Left hindlimb (tissue), 1 donor: ENCODE results near the gene KAT8.
"Not testable (repeated sequence)": the region's sequence is repeated elsewhere in the genome, so short reads cannot be mapped to it uniquely, and the experiment has no call there.

Source experiments
- DNase-seq: peaks from one replicate; pipeline ENCODE4 v3.0.0-alpha.2; 2018

KAT8 gene

DNA sequence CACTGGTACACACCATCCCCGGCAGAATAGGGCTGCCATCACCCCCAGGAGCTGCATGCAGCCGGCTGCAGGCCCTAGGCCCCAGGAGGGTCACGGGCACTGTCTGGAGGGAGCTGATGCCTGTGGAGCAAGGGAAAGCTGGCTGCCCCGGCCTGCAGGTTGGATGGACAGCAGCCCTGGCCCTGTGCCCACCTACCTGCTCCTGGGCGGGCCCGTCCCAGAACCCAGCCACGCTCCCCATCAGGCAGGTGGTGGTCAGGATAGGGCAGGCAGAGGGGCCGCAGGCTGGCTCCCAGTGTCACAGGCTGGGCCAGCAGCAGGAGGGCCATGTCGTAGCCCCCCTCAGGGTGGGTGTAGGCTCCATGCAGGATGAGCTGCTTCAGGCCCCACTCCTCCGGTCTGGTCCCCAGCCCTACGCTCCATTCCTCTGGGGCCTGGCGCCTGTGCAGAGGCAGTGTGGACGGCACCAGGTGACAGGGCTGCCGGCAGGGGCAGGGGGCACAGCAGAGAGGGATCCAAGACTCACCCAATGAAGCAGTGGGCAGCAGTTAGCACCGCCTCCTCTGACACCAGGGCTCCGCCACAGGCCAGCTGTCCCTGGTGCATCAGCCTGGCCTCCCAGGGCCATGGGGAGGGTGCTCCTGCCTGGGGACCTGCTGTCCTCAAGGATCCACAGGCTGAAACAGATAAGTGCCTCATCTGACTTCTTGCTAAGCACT is 32.7 kb upstream of the KAT8 start:
- DNase-seq: peak; percentile 41

DNA sequence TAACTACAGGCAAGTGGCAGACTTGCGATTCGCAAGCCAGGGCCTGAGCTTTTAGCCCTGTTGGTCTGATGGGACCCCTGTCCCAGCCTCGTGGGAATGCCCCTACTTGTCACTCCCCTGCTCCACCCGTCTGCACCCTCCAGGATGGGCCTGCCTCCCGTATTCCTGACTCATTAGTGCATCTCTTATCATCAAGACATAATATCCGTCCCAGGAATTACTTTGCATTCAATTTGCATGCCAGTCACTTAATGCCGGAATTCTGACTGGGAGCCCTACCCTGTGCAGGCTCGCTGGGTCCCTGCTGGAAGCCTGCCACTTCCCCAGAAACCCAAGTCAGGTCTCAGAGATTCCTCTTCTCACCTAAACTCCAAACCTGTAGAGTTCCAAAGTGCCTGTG is 32.1 kb upstream of the KAT8 start:
- DNase-seq: no peak

DNA sequence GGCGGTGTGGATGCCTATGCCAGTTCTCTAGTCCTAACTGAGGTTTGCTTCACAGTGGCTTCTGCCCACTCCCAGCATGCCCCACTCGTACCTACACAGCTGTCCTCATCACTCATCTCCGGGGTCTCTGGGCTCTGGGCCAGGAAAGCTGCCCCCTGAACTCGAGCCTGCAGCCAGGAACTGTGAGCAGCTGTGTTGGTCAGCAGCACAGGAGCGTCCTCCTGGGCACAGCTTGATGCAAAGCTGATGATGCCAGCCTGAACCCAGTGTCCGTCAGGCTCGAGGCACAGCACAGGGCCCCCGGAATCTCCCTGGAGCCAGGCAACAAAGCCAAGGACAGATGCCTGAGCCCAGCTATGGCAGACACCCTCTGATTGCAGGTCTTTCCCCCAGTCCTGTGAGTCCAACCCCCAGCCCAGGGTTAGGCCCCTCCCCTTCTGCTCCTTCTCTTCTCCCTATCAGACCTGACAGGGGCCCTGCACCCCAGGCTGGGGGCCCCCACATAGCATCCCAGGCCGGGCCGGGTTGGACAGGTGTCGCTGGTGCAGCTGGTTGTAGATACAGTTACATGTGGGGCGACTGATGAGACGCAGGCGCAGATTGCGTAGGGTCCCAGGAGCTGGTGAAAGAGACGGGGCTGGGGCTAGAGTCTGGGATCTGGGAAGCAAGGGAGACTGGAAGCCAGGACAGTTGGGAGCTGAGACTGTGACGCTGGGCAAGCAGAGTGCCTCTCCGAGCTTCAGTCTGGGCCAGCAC is 31.4 kb upstream of the KAT8 start:
- peak; percentile 70 for DNase-seq

DNA sequence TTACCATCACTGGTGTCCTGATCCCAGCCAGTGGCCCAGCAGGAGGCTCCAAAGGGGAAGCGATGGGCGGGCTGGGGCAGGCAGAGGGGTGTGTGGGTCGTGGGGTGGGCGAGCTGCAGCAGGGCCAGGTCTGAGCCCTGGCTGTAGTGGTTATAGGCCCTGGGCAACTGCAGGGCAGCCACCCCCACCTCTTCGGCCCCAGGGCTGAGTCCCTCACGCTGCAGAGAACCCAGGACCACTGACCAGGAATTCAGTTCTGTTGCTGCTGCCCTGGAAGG is 30.9 kb upstream of the KAT8 start:
- DNase-seq: no peak

DNA sequence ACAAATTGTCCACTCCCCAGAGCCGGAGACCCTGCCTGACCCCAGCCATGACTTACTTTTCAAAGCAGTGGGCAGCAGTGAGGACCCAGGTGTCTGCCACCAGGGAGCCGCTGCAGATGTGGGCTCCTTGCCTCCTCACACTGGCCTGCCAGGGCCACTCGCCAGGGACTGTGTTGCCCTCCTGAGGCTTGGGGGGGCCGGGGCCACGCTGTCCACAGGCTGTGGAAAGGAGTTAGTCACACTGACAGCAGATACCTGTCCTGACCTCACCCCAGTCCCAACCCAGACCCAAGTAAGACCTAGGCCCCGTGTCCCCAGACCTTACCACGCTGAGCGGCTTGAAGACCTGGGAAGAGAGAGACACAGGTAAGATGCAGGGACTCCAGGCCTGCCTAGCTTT is 30.0 kb upstream of the KAT8 start:
- no peak for DNase-seq

DNA sequence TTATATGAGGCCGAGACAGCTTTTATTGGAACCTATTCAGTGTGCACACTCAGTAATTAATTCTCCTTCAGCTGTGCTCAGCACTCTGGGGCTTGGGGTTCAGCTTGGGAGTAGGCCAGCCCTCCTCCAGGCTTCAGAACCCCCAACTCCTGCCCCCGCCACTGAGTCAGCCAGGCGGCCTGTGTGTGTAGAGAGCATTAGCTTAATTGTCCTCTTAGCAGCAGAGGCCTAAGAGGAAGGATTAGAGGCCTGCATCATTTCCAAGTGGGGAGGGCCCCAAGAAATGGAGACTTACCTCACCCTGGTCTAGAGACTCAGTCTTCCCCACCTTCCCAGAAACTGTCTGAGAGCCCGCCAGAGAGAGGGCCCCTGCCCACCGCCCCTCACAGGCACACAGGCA is 29.5 kb upstream of the KAT8 start:
- DNase-seq: no peak

DNA sequence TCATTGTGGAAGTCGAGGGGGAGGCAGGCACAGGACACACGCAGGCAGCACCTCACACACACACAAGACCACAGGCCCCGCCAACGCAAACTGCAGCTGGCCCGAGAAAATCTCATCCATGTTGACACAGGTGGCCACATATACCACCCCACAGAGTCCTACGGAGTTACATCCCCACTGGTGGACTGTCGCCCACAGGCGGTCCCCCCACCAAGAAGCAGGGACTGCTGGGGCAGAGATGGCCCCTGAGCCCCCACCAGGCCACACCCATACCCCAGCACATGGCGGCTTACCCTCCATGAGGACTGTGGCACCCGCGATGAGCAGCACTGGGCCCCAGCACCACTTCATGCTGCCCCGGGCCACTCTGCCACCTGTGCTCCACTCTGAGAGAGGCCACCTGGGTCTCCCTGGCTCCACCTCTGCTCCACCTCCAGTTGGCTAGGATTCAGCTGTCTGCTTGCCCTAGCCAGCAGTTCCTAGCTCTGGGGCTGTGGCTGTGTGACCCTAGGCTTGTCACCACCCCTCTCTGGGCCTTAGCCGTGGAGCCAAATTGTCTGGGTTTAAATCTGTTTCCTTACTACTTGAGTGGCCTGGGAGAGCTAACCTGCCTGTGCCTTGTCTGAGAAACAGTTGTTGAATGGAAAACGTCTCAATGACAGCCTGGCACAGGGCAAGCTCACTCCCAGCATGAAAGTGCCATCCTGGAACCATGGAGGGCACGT is 28.8 kb upstream of the KAT8 start, which contains the start of gene PRSS53:
PRSS53 (minus strand) TSS at position 485 of the 725 bp plus-strand sequence; CDS start at position 351, 134 bp downstream.
- peak; percentile 28 for DNase-seq

DNA sequence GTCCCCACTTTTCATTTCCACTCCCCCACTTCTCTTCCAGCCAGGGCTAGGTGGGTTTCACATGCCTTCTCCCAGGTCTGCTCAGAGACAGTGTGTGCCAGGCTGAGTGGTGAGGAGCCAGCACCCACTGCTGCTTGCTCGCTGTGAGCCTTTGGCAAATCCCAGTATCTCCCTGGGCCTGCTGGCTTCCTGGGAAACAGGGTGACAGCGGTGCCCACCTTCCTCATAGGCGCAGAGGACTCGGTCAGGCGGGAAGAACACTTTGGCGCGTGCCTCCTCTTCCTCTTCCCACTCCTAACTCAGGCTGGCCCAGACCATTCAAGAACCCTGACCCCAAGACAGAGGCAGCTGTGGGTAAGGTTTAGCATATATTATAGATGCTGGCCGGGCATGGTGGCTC is 28.3 kb upstream of the KAT8 start:
- no peak for DNase-seq

DNA sequence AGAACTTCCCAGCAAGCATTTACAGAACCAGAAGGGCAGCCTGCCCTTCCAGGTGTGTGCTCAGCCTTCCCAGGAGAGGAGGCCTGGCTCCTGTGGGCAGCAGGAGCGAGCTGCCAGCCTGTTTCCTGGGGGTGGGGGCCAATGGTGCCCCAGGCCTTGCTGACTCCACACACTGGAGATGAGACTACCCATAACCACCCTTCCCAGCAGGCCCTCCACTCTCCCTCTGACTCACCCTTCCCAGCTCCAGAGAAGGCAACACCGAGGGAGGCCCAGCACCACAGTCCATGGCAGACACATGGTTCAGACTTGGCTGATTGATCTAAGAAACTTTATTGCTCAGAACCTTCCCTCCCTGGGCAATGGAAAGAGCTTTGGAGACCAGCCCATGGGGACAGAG is 26.9 kb upstream of the KAT8 start:
- no peak for DNase-seq

DNA sequence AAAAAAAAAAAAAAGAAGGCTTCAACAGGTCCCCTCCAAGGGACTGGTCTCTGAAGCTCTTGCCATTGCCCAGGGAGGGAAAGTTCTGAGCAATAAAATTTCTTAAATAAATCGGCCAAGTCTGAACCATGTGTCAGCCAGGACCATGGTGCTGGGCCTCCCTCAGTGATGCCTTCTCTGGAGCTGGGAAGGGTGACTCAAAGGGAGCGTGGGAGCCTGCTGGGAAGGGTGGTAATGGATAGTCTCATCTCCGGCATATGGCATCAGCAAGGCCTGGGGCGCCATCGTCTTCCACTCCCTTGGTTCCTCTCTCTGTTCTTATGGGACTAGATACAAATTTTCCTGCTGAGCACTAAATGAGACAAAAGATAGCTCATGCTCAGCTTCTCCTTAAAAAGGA is 25.1 kb upstream of the KAT8 start:
- DNase-seq: no peak

DNA sequence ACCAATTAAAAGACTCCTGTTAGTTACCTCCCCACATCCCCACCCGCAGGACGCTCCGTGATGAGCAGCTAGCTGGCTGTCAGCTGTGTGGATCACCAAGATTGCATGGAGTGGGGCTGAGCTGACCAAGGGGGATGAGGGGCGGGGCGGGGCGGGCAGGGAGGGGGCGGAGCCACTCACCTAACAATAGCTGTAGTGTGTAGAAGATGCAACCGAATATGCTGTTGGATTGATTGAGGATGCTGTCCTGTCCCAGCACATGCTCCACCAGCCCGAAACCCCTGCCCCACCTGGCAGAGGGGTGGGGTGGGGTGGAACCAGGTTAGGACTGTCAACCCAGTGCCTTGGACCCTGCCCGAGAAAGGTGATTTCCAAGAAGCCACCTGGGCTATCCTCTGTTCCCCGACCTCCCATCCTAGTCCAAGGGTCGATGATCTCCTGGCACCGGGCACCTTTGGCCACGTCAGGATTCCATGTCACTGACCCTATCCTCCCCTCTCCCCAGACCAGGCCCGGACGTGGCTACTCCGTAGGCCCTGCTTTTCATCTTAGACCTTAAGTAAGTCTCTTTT is 24.2 kb upstream of the KAT8 start:
- DNase-seq: no peak

DNA sequence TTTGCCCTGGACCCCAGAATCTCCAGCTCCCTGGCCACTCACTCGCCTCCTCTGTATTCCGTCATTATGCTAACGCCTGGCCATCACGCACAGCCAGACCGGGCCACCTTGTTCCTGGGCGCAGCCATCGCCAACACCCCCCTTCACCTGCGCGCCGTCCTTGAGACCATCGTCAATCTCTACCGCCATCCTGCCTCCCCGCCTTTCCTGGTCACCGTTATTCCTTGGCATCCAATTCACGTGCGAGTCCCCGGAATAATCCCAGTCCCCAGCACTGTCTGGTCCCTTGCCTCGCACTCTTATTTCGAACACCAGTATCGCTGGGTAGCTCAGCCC is 23.4 kb upstream of the KAT8 start:
- DNase-seq: no peak

DNA sequence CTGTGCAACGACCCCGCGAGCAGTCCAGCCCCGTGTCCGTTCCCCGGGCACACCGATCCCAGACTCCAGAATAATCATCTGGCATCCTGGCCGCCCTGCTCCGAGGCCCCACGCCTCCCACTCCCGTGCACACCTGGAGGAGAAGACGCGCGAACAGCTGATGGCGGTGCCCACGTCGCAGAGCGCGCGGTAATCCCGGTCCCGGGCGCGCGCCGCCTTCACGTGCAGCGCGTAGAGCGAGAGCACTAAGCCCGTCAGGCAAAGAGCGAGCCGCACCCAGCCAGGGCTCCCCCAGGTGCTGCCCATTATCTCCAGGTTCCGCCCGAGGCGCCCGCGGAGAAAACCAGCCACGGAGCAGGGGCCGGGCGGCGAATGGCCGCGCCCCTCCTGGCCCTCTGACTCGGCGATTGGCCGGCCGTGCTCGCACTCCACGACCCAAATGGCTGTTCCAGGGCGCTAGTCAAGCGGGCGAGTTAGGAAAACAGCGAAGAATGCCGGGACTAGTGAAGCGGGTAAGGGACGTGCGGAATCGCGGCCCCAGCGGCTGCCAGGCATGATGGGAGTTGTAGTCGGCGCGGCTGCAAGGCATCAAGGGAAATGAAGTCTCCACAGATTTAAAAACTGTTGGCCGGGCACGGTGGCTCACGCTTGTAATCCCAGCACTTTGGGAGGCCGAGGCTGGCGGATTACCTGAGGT is 22.9 kb upstream of the KAT8 start, which contains the start of gene VKORC1:
VKORC1 (minus strand) TSS at position 374 of the 697 bp plus-strand sequence; CDS start at position 306, 68 bp downstream.
- peak; percentile 94 for DNase-seq

DNA sequence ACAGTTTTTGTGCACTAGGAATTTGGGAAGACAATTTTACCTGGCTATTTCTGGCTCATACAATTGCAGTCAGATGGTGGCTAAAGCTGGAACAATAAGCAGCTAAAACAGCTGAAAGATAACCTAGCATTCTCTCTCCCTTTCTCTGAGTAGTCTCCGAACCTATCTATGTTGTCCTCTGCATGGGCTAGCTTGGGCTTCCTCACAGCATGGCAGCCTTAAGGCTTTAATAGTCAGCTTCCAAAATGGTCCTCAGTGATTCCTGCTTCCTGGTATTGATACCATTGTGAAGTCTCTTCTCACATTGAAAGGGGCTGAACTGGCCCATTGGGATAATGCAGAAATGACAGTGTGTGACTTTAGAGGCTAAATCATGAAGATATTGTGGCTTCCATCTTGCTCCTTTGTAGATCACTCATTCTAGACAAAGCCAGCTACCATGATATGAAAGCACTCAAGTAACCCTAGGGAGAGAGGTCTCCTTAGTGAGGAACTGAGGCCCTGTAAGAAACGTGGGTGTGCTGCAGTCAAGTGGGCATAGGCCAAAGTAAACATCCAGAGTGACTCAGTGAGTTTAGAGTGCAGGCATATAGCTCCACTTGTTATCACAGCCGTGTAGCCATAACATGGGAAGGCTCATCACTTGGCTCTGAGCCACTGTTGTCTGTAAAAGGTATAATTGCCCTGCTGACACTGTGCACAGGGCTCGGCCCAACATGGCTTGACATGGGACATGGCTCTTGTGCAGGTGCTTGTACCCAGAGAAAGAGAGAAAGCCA is 17.4 kb upstream of the KAT8 start:
- DNase-seq: no peak

DNA sequence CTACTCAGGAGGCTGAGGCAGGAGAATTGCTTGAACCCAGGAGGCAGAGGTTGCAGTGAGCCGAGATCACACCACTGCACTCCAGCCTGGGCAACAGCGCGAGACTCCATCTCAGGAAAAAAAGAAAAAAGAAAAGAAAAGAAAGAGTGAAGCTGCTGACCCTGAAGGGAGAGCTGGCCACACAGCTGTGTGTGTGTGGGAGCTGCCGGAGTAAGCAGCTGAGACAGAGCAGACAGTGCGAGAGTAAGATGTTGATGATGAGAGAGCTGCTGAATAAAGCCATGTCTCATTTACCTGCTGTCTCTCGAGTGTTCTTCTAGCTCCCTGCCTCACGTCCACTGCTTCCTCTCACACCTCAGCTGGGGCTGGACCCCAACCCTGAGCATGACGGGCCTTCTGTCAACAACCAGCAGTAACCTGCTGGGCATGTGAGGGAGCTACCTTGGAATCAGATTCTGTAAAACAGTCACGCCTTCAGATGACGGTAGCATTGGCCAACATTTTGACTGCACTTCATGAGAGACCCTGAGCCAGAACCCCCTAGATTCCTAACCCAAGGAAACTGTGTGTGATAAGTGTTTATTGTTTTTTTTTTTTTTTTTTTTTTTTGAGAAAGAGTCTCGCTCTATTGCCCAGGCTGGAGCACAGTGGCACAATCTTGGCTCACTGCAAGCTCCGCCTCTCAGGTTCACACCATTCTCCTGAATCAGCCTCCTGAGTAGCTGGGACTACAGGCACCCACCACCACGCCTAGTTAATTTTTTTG is 16.4 kb upstream of the KAT8 start:
- not testable (repeated sequence) for DNase-seq

DNA sequence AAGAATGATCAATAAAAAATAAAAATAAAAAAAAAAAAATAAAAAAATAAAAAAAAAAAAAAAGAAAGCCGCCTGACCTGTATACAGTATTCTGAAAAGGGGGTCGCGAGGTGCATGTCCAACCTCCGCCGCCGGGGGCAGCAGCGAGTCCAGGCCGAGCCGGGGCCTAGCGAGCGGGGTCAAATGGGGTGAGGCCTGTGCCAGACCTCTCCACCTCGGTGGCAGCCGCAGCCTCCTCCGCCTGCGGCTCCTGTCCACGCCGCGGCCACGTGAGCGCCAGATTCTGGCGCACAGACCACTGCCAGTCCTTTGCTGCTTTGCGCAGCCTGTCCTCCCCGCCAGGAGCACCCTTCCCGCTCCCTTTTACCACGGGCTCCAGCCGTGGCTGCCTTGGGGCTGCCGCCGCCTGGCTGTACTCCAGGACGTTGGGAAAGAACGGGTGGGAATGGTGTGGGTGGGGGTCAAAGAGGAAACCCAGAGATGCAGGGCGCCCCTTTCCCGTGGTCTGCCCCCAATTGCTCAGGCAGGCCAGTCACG is 11.7 kb upstream of the KAT8 start:
- DNase-seq: peak; percentile 77

DNA sequence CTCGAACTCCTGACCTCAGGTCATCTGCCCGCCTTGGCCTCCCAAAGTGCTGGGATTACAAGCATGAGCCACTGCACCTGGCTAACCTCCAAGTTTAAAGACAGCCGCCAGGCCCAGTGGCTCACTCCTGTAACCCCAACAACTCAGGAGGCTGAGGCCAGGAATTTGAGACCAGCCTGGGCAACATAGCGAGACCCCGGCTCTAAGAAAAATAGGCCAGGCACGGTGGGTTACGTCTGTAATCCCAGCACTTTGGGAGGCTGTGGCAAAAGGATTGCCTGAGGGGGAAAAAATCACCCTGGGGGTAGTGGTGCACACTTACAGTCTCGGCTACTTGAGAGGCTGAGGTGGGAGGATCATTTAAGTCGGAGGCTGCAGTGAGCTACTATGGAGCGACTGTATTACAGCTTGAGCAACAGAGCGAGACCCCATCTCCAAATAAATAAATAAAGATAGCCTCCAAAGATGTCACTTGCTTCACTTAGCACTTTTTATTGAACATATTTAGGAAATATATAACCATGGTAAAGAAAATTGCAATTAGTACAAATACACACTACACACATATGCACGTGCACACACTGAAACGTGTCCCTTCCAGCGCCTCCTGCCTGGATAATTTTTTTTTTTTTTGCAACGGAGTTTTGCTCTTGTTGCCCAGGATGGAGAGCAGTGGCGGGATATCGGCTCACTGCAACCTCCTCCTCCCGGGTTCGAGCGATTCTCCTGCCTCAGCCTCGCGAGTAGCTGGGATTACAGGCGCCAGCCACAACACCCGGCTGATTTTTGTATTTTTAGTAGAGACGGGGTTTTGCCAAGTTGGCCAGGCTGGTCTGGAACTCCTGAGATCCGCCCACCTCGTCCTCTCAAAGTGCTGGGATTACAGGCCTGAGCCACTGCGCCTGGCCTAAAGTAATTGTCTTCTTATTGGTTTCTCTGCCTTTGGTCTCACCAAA is 10.7 kb upstream of the KAT8 start:
- DNase-seq: no peak

DNA sequence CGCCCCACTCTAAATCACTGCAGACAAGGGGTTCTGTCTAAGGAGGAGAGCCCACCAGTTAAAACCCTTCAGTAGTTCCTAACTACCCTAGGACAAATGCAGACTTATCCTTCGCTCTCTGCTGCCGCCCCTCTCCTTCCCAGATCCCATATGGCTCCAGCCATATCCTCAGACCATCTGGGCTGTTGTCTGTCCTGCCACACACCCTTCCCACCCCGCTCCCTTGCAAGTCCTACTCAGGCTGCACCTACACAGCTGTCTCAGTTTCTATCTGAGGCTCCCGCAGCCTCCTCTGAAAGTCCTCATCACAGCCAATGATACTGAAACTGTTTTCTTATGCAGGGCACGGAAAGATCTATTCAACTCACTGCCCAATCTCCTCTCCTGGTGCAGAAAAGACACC is 10.0 kb upstream of the KAT8 start:
- DNase-seq: no peak

DNA sequence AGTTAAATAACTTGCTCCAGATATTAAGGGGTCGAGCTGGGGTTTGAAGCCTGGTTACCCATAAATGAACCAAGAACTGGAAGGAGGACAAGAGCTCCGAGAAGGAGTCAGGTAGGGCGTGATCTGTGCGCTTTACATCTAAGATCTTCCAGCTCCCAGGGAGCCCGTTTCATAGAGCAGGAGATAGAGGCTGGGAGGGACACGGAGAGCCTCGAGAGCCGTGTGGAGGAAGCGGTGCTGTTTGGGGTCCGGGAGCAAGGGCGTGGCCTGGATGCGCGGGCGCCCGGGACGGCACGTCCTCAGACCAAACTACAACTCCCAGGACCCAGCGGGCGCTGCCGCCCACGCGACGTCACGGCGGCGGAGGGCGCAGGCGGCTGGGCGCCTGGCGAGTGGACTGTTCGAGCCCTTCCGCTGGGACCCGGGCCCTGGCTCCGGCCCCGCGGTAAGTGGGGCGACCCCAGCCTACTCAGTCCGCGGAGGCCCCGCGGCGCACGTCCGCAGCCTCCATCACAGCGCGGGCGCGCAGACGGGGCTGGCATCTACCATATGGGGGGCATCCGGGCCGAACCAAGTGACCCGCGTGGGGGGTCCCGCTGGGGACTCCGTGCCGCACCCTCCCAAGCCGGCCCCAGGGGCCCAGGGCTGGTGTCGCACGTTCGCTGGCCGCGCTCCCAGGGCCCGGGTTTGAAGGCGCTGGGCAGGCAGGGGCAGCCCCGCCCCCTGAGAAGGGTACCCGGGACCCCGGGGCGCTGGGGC is 9.2 kb upstream of the KAT8 start, which contains the start of gene BCKDK:
BCKDK (plus strand) TSS at position 352 of the 759 bp plus-strand sequence. CDS start 838 bp downstream, outside the sequence.
- peak; percentile 81 for DNase-seq
